ENCODE data around the gene ULBP3.
"Not testable (repeated sequence)": the region's sequence is repeated elsewhere in the genome, so short reads cannot be mapped to it uniquely, and the experiment has no call there.

ULBP3 gene

GRCh38 chr6:150017186-150017521, 51.8 kb downstream of the ULBP3 start:
- DNase-seq (ENCODE audit: extremely low read depth in 1 of 2, low read depth in 1 of 2) = not testable (repeated sequence)

GRCh38 chr6:150016324-150017185, 52.4 kb downstream of the ULBP3 start:
- peak in 1 of 2 donors; percentile 19 for DNase-seq (ENCODE audit: extremely low read depth in 1 of 2, low read depth in 1 of 2)

- DNase-seq (ENCODE audit: extremely low read depth in 1 of 2, low read depth in 1 of 2) = not testable (repeated sequence)
Observed at GRCh38 chr6:150015281-150016001, 53.5 kb downstream of the ULBP3 start.

GRCh38 chr6:150014623-150015280, 54.2 kb downstream of the ULBP3 start:
- DNase-seq (ENCODE audit: extremely low read depth in 1 of 2, low read depth in 1 of 2) = not testable (repeated sequence)

GRCh38 chr6:150013785-150014622, 54.9 kb downstream of the ULBP3 start:
- DNase-seq (ENCODE audit: extremely low read depth in 1 of 2, low read depth in 1 of 2) = not testable (repeated sequence)

GRCh38 chr6:150012846-150013784, 55.8 kb downstream of the ULBP3 start:
- not testable (repeated sequence) for DNase-seq (ENCODE audit: extremely low read depth in 1 of 2, low read depth in 1 of 2)
